ENCODE results near the gene NANP. TPM values are rescaled to one million over a fixed set of nuclear protein-coding genes. Genes with fewer than 3 reads are reported as not detected.
"Not testable (repeated sequence)": the region's sequence is repeated elsewhere in the genome, so short reads cannot be mapped to it uniquely, and the experiment has no call there.

Gene NANP
- total RNA-seq, 4 donors from 2014 or later, result 5.0 to 7.7 (median 5.6) TPM

- H3K4me3 ChIP-seq, result no peak overlapping the region
- no peaks in the 10 kb centered on the region for H3K4me1 ChIP-seq
- H3K36me3 ChIP-seq, result peaks cover 0 to 32% of the 10 kb centered on the region in 2 donors
- H3K9me3 ChIP-seq, result no peaks in the 10 kb centered on the region
- ATAC-seq, result no peak
- WGBS, 2 donors (ENCODE audit: low coverage in 1 of 2), result 77 to 90% methylated on average over 5 of the region's 5 CpGs
- H3K27me3 ChIP-seq, result no peaks in the 10 kb centered on the region
- no peak overlapping the region for H3K27ac ChIP-seq
- TF ChIP-seq POLR2AphosphoS5 (IDR thresholded peaks at IDR 0.05), result no peak
- TF ChIP-seq, protein P1, sequence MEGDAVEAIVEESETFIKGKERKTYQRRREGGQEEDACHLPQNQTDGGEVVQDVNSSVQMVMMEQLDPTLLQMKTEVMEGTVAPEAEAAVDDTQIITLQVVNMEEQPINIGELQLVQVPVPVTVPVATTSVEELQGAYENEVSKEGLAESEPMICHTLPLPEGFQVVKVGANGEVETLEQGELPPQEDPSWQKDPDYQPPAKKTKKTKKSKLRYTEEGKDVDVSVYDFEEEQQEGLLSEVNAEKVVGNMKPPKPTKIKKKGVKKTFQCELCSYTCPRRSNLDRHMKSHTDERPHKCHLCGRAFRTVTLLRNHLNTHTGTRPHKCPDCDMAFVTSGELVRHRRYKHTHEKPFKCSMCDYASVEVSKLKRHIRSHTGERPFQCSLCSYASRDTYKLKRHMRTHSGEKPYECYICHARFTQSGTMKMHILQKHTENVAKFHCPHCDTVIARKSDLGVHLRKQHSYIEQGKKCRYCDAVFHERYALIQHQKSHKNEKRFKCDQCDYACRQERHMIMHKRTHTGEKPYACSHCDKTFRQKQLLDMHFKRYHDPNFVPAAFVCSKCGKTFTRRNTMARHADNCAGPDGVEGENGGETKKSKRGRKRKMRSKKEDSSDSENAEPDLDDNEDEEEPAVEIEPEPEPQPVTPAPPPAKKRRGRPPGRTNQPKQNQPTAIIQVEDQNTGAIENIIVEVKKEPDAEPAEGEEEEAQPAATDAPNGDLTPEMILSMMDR (IDR thresholded peaks at IDR 0.05), result no peak
- TF ChIP-seq EP300 (IDR thresholded peaks at IDR 0.05), result no peak
- no peak for TF ChIP-seq POLR2A (IDR thresholded peaks at IDR 0.05)
Observed at GRCh38 chr20:25632940-25633790, 9.4 kb upstream of the NANP start.

DNA sequence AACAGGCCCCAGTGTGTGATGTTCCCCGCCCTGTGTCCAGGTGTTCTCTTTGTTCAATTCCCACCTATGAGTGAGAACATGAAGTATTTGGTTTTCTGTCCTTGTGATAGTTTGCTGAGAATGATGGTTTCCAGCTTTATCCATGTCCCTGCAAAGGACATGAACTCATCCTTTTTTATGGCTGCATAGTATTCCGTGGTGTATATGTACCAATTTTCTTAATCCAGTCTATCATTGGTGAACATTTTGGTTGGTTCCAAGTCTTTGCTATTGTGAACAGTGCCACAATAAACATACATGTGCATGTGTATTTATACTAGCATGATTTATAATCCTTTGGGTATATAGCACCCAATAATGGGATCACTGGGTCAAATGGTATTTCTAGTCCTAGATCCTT lies 6.8 kb upstream of the NANP start:
- H3K27ac ChIP-seq, H3K9me3 ChIP-seq, ATAC-seq, H3K4me1 ChIP-seq, H3K27me3 ChIP-seq, H3K4me3 ChIP-seq: not testable (repeated sequence)
- WGBS, 2 donors (ENCODE audit: low coverage in 1 of 2), result 96 to 100% methylated on average over 2 of the region's 2 CpGs
- peaks cover 0 to 16% of the 10 kb centered on the region in 2 donors for H3K36me3 ChIP-seq

GRCh38 chr20:25629816-25630499 lies 6.1 kb upstream of the NANP start:
- no peak overlapping the region for H3K4me3 ChIP-seq
- no peak for TF ChIP-seq POLR2AphosphoS5 (IDR thresholded peaks at IDR 0.05)
- no peak for TF ChIP-seq EP300 (IDR thresholded peaks at IDR 0.05)
- TF ChIP-seq, protein P1 (IDR thresholded peaks at IDR 0.05), result no peak
- no peak for TF ChIP-seq POLR2A (IDR thresholded peaks at IDR 0.05)
- ATAC-seq, result no peak
- H3K36me3 ChIP-seq, result peaks cover 0 to 9% of the 10 kb centered on the region in 2 donors
- H3K9me3 ChIP-seq, result no peaks in the 10 kb centered on the region
- H3K4me1 ChIP-seq, result peaks cover 0 to 1% (median 0%) of the 10 kb centered on the region in 3 donors
- no peaks in the 10 kb centered on the region for H3K27me3 ChIP-seq
- WGBS, 2 donors (ENCODE audit: low coverage in 1 of 2), result 85 to 93% methylated on average over 6 to 7 of the region's 8 CpGs
- no peak overlapping the region for H3K27ac ChIP-seq

GRCh38 chr20:25626779-25627178 lies 3.0 kb upstream of the NANP start:
- TF ChIP-seq POLR2AphosphoS5 (IDR thresholded peaks at IDR 0.05) (no peak), POLR2A (IDR thresholded peaks at IDR 0.05) (no peak), EP300 (IDR thresholded peaks at IDR 0.05) (no peak)
- TF ChIP-seq, protein P1 (IDR thresholded peaks at IDR 0.05), result no peak
- Histone ChIP-seq H3K27me3 (no peaks in the 10 kb centered on the region), H3K4me3 (no peak overlapping the region), H3K9me3 (no peaks in the 10 kb centered on the region), H3K27ac (no peak overlapping the region), H3K4me1 (peaks cover 0 to 26% (median 0%) of the 10 kb centered on the region in 3 donors), H3K36me3 (no peaks in the 10 kb centered on the region)
- ATAC-seq, result no peak
- 69 to 78% methylated on average over 6 to 8 of the region's 9 CpGs for WGBS, 2 donors (ENCODE audit: low coverage in 1 of 2)

DNA sequence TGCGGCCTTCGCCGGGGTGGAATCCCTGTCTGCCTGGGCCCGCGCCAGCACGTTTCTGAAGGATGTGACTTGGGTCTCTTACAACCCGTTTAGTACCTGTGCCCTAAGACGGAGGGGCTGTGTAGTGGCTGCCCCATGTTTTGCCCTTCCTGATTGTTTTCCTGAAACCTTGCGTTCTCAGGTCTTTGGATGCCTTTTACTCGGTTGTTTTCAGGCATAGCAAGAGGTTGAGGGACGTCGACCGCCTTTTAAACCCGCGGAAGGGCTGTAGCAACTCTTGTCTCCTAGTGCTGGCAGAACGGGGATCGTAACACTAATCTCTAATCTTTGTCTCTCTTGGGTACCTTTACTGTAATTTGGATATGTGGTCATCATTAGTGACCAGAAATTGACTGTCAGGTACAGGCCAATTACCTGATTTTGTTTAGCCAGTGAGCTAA lies 706 bp upstream of the NANP start:
- 49 to 56% methylated on average over 6 to 11 of the region's 17 CpGs for WGBS, 2 donors (ENCODE audit: low coverage in 1 of 2)
- H3K27ac ChIP-seq, result peak overlapping the region; percentile 87 to 95 (median 92)

More for the DNA sequence above, 706 bp upstream of the NANP start:
- TF ChIP-seq POLR2AphosphoS5 (IDR thresholded peaks at IDR 0.05) (no peak), EP300 (IDR thresholded peaks at IDR 0.05) (no peak), POLR2A (IDR thresholded peaks at IDR 0.05) (no peak)
- TF ChIP-seq, protein P1 (IDR thresholded peaks at IDR 0.05), result no peak
- Histone ChIP-seq H3K27me3 (no peaks in the 10 kb centered on the region), H3K4me3 (peak overlapping the region; percentile 69 to 97), H3K9me3 (no peaks in the 10 kb centered on the region), H3K36me3 (no peaks in the 10 kb centered on the region), H3K4me1 (peaks cover 0 to 29% (median 0%) of the 10 kb centered on the region in 3 donors)
- no peak for ATAC-seq

Measured in gastroesophageal sphincter (tissue), 4 donors.